ENCODE measurements around the gene MYB.

DNA sequence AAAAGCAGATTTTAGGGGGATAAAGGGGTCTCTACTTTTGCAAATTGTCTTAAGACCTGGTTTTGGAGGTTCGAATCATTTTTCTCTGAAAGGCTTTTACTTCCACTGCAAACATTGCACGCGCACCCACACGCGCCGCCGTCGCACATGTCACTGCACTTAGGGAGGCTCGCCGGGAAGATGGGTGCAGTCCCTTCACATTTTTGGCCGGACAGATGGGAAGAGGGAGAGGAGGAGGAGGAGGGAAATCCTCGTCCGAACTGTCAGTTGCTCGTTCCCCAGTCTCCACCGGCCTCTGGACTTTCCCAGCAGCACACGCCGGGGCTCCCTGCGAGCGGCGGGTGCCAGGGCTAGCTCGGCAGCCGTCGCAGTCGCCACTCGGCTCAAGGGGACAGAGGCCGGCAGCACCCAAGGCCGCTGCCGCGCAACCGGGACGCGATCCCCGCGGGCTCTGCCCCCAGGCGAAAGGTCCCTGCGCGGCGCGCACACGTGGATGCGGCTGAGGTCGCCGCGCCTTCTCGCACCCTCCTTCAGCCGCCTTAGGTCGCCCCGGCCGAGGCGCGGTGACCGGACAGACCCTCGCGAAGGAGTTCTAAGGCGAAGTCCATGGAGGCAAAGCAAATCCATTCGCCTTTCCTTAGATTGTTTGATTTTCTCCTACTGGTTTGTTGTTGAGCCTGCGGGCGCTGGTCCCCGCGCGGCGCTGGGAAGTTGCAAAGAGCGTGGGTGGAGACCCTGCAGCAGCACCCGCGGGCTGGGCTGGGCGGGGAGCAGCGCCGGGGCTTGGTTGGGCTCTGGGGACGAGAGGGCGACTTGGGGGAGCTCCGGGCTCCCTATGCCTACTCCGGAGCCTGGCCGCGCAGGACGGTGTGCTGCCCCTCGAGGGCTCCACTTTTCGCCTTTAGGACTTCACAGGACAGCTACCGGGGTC lies 1.2 kb downstream of the MYB start:
- no peak for TF ChIP-seq POLR2A (IDR thresholded peaks at IDR 0.05)
- TF ChIP-seq, protein P1, sequence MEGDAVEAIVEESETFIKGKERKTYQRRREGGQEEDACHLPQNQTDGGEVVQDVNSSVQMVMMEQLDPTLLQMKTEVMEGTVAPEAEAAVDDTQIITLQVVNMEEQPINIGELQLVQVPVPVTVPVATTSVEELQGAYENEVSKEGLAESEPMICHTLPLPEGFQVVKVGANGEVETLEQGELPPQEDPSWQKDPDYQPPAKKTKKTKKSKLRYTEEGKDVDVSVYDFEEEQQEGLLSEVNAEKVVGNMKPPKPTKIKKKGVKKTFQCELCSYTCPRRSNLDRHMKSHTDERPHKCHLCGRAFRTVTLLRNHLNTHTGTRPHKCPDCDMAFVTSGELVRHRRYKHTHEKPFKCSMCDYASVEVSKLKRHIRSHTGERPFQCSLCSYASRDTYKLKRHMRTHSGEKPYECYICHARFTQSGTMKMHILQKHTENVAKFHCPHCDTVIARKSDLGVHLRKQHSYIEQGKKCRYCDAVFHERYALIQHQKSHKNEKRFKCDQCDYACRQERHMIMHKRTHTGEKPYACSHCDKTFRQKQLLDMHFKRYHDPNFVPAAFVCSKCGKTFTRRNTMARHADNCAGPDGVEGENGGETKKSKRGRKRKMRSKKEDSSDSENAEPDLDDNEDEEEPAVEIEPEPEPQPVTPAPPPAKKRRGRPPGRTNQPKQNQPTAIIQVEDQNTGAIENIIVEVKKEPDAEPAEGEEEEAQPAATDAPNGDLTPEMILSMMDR (IDR thresholded peaks at IDR 0.05), result no peak

Data from prostate gland (tissue), 2 donors.